ENCODE results near the gene CANT1.

GRCh38 chr17:78972507-78973105, 37.0 kb downstream of the CANT1 start:
- TF ChIP-seq GATA2 (IDR thresholded peaks at IDR 0.05; ENCODE audit: low read depth, low read length) (no peak), GATA3 (IDR thresholded peaks at IDR 0.05; ENCODE audit: low read depth, low read length) (no peak)
